CD4-positive, alpha-beta T cell (primary cell): ENCODE data around the gene ATG7. TPM values are rescaled to one million over a fixed set of nuclear protein-coding genes. Genes with fewer than 3 reads are reported as not detected.

Source experiments
- ATAC-seq: fragments of 200-7000 bp; cut with Tn5 transposase; one replicate; pipeline ENCODE4 v1.10.0; 2022; ENCODE audit warnings: mild to moderate bottlenecking; ENCODE audit not compliant: poor library complexity
- CTCF ChIA-PET: fragments of 350-600 bp; sonication (Branson Sonifier 250); formaldehyde crosslinking; loops from one replicate; lab custom pipeline; 2021; ENCODE audit warnings: antibody characterized with exemption, inconsistent platforms; lab: Charles Lee
- POLR2A ChIA-PET: fragments of 350-600 bp; sonication (Branson Sonifier 250); formaldehyde crosslinking; loops from one replicate; lab custom pipeline; 2021; ENCODE audit warnings: antibody characterized with exemption, inconsistent platforms; lab: Charles Lee
- DNase-seq, 14 experiments: peaks; one replicate each; pipeline ENCODE4 v3.0.0-alpha.2; 2013 to 2020; ENCODE audit warnings: mixed read lengths in 2 of 14
- H3K27ac ChIP-seq, 2 donors: one replicate each; pipeline versions ENCODE4 v1.5.1 to v1.7.0; 2013; ENCODE audit warnings: low read length in 2 of 2, low read depth in 1 of 2, mild to moderate bottlenecking in 1 of 2
- H3K27me3 ChIP-seq, 2 experiments: 1 replicate in 1 of 2; 2 replicates in 1 of 2; pipeline versions ENCODE4 v1.6.1 to v1.7.0; 2013; ENCODE audit warnings: low read length in 2 of 2, control low read depth in 1 of 2, mild to moderate bottlenecking in 1 of 2, moderate library complexity in 1 of 2; ENCODE audit not compliant: insufficient read depth in 2 of 2, control insufficient read depth in 1 of 2
- H3K36me3 ChIP-seq: one replicate; pipeline ENCODE4 v1.6.1; 2013; ENCODE audit warnings: low read length, control low read depth; ENCODE audit not compliant: insufficient read depth
- H3K4me1 ChIP-seq: one replicate; pipeline ENCODE4 v1.6.1; 2013; ENCODE audit warnings: low read length, control low read depth; ENCODE audit not compliant: insufficient read depth
- H3K4me3 ChIP-seq: one replicate; pipeline ENCODE4 v1.5.1; 2013; ENCODE audit warnings: mild to moderate bottlenecking, low read length, moderate library complexity
- H3K9me3 ChIP-seq, 2 experiments: 1 replicate in 1 of 2; 2 replicates in 1 of 2; pipeline versions ENCODE4 v1.6.1 to v1.7.0; 2013; ENCODE audit warnings: low read length in 2 of 2, mild to moderate bottlenecking in 2 of 2, control low read depth in 1 of 2, moderate library complexity in 1 of 2; ENCODE audit not compliant: control insufficient read depth in 1 of 2, insufficient read depth in 1 of 2
- H3K27ac Mint-ChIP-seq: one replicate; pipeline ENCODE4 v1.8.0; 2020; ENCODE audit warnings: mixed read lengths
- H3K27me3 Mint-ChIP-seq: one replicate; pipeline ENCODE4 v1.8.0; 2021; ENCODE audit warnings: mixed read lengths
- H3K36me3 Mint-ChIP-seq: one replicate; pipeline ENCODE4 v1.8.0; 2021; ENCODE audit warnings: low read depth, mixed read lengths
- H3K4me1 Mint-ChIP-seq: one replicate; pipeline ENCODE4 v1.8.0; 2021; ENCODE audit warnings: low read depth, mixed read lengths
- H3K4me3 Mint-ChIP-seq: one replicate; pipeline ENCODE4 v1.8.0; 2020; ENCODE audit warnings: mild to moderate bottlenecking, mixed read lengths
- H3K9me3 Mint-ChIP-seq: one replicate; pipeline ENCODE4 v1.8.0; 2020; ENCODE audit warnings: mixed read lengths
- intact Hi-C, 2 experiments: fragments of 100-400 bp; cut with DNase I in 1 of 2; cut with micrococcal nuclease in 1 of 2; formaldehyde crosslinking; loops; one replicate each; pipeline versions ENCODE4 v1.15.1 to v1.9.0; 2023 to 2025; cut with DNase I, micrococcal nuclease
- total RNA-seq, 174 experiments: library from RNA in 2 of 174; stranded (reverse) in 2 of 174; gene quantifications; one replicate each; pipeline ENCODE4 v1.2.3 and lab custom pipeline; 2021 to 2026
- TF ChIP-seq, protein P1 (sequence below): fragments of 200-600 bp; IDR thresholded peaks from one replicate; pipeline ENCODE4 v1.8.0; 2022; ENCODE audit warnings: antibody characterized with exemption, mild to moderate bottlenecking

Gene ATG7
- total RNA-seq, 2 experiments from 2014 or later, result 21.4 to 25.7 TPM

DNA sequence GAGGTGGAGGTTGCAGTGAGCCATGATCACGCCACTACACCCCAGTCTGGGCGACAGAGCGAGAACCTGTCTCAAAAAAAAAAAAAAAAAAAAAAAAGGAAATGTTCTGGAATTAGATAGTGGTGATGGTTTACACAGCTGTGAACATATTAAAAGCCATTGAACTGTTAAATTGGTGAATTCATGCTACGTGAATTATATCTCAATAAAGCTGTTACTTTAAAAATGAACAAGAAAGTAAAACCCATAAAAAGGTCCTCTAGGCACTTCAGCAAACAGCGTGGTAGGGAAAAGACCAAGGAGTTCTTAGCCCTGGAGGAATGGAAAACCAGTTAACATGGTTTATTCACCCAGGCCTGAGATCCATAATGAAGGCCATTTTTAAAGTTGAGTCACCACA, 180.1 kb downstream of the ATG7 start:
- no peak overlapping the region for H3K27ac Mint-ChIP-seq
- no peaks in the 10 kb centered on the region for H3K27me3 Mint-ChIP-seq
- Histone ChIP-seq H3K27me3 (no peaks in the 10 kb centered on the region), H3K9me3 (no peaks in the 10 kb centered on the region), H3K4me3 (no peak overlapping the region), H3K36me3 (no peaks in the 10 kb centered on the region), H3K27ac (no peak overlapping the region), H3K4me1 (no peaks in the 10 kb centered on the region)
- ChIA-PET POLR2A (no interaction called here), CTCF (no interaction called here)
- H3K36me3 Mint-ChIP-seq, result peaks cover 13% of the 10 kb centered on the region
- H3K4me3 Mint-ChIP-seq, result no peak overlapping the region
- H3K9me3 Mint-ChIP-seq, result no peaks in the 10 kb centered on the region
- TF ChIP-seq, protein P1, sequence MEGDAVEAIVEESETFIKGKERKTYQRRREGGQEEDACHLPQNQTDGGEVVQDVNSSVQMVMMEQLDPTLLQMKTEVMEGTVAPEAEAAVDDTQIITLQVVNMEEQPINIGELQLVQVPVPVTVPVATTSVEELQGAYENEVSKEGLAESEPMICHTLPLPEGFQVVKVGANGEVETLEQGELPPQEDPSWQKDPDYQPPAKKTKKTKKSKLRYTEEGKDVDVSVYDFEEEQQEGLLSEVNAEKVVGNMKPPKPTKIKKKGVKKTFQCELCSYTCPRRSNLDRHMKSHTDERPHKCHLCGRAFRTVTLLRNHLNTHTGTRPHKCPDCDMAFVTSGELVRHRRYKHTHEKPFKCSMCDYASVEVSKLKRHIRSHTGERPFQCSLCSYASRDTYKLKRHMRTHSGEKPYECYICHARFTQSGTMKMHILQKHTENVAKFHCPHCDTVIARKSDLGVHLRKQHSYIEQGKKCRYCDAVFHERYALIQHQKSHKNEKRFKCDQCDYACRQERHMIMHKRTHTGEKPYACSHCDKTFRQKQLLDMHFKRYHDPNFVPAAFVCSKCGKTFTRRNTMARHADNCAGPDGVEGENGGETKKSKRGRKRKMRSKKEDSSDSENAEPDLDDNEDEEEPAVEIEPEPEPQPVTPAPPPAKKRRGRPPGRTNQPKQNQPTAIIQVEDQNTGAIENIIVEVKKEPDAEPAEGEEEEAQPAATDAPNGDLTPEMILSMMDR, result no peak
- no peaks in the 10 kb centered on the region for H3K4me1 Mint-ChIP-seq
- intact Hi-C loops, result loop anchor here in 1 of 2 experiments (10.0 kb wide), 1 partner anchor 62 kb away; no protein-coding TSS in a partner anchor
- DNase-seq (no peak), ATAC-seq (no peak)

DNA sequence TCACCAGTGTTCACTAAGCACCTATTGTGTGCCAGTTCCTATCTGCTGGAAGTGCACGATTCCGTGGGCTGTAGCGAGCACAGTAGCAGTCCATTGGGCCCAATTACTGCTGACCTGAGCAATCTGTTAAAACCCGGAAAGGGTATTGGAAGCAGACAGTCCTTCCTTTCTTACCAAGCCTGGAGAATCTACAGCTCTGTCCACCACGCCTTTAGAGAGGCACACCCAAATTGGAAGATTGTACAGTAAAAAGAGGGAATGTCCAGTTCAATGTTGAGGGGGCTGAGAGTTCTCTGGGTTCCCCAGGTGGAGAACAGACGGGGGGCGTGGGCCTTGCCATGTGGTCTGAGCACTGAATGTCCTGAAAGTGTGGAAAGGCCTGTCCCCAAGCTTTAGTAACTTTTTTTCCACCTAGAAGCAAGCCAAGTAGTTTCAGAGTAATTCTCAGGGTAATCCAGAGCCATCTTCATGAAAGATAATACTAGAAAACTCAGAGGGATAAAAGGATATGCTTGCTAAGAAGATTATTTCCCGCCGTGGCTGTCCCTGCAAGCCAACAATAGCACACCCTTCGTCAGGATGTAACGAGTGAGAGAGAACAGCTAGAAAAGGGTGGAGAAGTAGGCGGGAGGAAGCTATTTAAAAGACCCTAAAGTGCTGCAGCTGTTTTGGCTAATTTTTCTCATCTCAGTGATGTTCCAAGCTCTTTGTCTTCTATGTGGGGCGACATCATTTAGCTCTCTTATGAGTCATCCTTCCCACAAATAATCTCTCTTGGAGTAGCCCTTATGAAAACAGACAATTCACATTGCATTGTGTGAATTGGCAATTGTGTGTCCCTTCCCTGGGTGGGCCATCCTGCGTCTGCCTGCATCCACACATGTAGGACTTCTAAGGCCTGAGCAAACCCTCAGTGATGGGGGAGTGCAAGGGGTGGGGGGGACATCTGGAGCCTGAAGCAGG, 181.0 kb downstream of the ATG7 start:
- no peak overlapping the region for H3K4me3 Mint-ChIP-seq
- H3K4me1 ChIP-seq, result no peaks in the 10 kb centered on the region
- ChIA-PET CTCF (no interaction called here), POLR2A (interaction anchor here (0.7 kb wide), 1 partner anchor 149 kb away, joined by 3 read pairs; no protein-coding TSS in a partner anchor)
- intact Hi-C loops, result loop anchor here in 1 of 2 experiments (10.0 kb wide), 1 partner anchor 62 kb away; no protein-coding TSS in a partner anchor
- H3K4me3 ChIP-seq, result no peak overlapping the region
- H3K27ac ChIP-seq, result no peak overlapping the region
- ATAC-seq, result no peak
- no peaks in the 10 kb centered on the region for H3K9me3 Mint-ChIP-seq
- no peak overlapping the region for H3K27ac Mint-ChIP-seq
- TF ChIP-seq, protein P1, result no peak
- no peaks in the 10 kb centered on the region for H3K9me3 ChIP-seq
- no peaks in the 10 kb centered on the region for H3K36me3 ChIP-seq
- H3K36me3 Mint-ChIP-seq, result peaks cover 10% of the 10 kb centered on the region
- H3K27me3 ChIP-seq, result no peaks in the 10 kb centered on the region
- no peaks in the 10 kb centered on the region for H3K27me3 Mint-ChIP-seq
- DNase-seq, result no peak
- H3K4me1 Mint-ChIP-seq, result no peaks in the 10 kb centered on the region

DNA sequence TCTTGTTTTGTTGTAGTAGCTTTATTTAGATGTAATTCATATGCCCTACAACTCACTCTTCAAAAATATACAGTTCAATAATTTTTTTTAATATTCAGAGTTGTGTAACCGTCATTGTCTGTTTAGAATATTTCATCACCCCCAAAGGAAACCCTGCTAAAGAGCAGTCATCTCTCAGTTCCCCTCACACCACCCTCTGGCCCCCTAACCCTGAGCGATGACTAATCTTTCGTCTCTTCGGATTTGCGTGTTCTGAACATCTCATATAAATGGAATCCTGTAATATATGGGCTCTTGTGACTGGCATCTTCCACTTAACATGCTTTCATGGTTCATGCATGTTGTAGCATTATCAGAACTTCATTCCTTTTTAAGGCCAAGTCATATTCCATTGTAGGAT, 183.8 kb downstream of the ATG7 start:
- H3K27me3 Mint-ChIP-seq, result no peaks in the 10 kb centered on the region
- no peak overlapping the region for H3K4me3 Mint-ChIP-seq
- H3K27ac Mint-ChIP-seq, result no peak overlapping the region
- DNase-seq (peak in 2 of 14 experiments; percentile 37 to 55), ATAC-seq (no peak)
- intact Hi-C loops, result loop anchor here in 1 of 2 experiments (10.0 kb wide), 1 partner anchor 59 kb away; no protein-coding TSS in a partner anchor
- Histone ChIP-seq H3K27me3 (no peaks in the 10 kb centered on the region), H3K36me3 (no peaks in the 10 kb centered on the region), H3K9me3 (no peaks in the 10 kb centered on the region), H3K4me1 (no peaks in the 10 kb centered on the region), H3K4me3 (no peak overlapping the region), H3K27ac (no peak overlapping the region)
- H3K4me1 Mint-ChIP-seq, result no peaks in the 10 kb centered on the region
- ChIA-PET CTCF (no interaction called here), POLR2A (no interaction called here)
- H3K9me3 Mint-ChIP-seq, result no peaks in the 10 kb centered on the region
- H3K36me3 Mint-ChIP-seq, result peaks cover 10% of the 10 kb centered on the region
- TF ChIP-seq, protein P1, result no peak
